ENCODE measurements around the gene NMT1. TPM values are rescaled to one million over a fixed set of nuclear protein-coding genes. Genes with fewer than 3 reads are reported as not detected.

The NMT1 gene
- total RNA-seq, 1 donor from 2014 or later, result 85.8 TPM

DNA sequence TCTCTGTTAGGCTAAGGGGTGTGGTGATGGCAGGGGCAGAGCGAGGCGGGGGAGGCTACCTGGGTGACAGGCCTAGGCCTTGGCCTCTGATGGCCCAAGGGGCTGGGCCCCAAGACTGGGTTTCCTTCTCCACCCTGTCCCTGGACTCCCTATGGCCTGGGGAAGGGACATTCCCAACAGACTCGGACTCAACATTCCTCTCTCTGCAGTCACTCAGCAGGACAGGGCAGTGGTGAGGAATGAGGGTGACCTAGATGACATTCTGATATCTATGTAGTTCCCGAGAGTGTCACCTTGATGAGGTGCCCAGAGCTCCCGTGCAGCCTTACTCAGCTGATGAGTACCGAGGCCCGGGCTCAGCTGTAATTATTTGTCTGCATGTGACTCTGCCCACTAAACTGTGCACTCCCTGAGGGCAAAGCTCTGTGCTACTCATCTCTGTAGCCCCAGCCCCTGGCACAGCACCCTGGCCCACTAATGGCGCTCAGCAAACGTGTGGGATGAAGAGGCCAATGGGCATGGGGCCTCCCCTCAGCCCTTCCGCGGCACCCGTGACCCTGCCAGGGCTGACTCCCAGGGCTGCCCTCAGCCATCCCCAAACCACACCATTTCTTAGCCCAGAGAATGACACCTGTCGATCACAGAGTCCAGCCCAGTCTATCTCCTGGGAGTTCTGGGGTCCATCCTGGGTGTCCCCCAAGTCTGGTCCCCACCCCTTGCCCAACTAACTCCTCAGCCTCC lies 69.0 kb downstream of the NMT1 start:
- Mint-ChIP-seq H3K4me3 (ENCODE audit: unreplicated experiment) (no peak overlapping the region), H3K4me1 (ENCODE audit: unreplicated experiment) (no peaks in the 10 kb centered on the region), H3K36me3 (ENCODE audit: low read depth, unreplicated experiment) (no peaks in the 10 kb centered on the region), H3K27ac (ENCODE audit: unreplicated experiment) (no peak overlapping the region), H3K27me3 (ENCODE audit: unreplicated experiment) (peaks cover 13% of the 10 kb centered on the region), H3K9me3 (ENCODE audit: unreplicated experiment) (no peaks in the 10 kb centered on the region)
- no peak for DNase-seq (ENCODE audit: low spot score)
- no peak for TF ChIP-seq CTCF (IDR thresholded peaks at IDR 0.05; ENCODE audit: unreplicated experiment)

DNA sequence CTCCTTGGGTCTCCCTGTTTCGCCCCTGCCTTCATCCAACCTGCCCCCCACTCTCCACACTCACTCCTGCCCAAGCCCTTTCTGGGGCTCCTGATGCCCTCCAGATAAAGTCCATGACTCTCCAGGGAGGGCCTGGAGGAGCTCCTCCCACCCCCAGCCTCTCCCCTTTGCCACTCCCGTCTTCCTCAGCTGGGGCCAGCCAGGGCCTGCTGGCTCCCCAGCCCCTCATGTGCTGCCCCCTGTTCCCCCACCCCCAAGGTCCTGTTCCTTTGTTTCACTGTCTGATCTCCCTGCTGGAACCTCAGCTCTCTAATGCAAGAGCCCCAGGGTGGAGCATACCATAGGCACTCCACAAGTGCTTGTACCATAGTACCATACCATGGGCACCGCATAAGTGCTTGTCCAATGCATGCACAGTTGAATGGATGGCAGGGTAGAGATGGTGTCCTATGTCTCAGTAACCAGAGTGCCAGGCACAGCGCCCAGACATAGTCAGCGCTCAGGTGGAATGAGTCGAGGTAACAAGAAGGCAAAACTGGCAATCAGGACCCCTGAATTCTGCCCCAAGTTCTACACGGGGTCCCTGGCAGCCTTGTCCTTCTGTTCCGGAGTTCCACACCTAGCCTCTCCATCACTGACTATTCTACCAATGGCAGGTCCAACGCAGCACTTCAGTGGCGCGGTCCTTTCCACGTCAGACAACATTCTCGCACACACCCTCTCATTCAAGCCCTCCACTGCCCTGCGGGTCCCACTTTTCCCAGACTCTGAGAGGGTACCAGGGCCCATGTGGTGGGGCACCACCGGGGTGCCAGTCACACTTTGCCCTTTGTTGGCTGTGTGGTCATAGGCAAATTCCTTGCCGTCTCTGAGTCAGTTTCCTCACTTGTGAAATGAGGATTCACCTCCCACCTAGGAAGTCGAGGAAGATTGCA lies 69.8 kb downstream of the NMT1 start:
- H3K9me3 Mint-ChIP-seq (ENCODE audit: unreplicated experiment), result no peaks in the 10 kb centered on the region
- DNase-seq (ENCODE audit: low spot score), result no peak
- no peak overlapping the region for H3K27ac Mint-ChIP-seq (ENCODE audit: unreplicated experiment)
- no peak for TF ChIP-seq CTCF (IDR thresholded peaks at IDR 0.05; ENCODE audit: unreplicated experiment)
- H3K36me3 Mint-ChIP-seq (ENCODE audit: low read depth, unreplicated experiment), result no peaks in the 10 kb centered on the region
- H3K4me3 Mint-ChIP-seq (ENCODE audit: unreplicated experiment), result peak overlapping the region; percentile 66
- no peaks in the 10 kb centered on the region for H3K4me1 Mint-ChIP-seq (ENCODE audit: unreplicated experiment)
- H3K27me3 Mint-ChIP-seq (ENCODE audit: unreplicated experiment), result peaks cover 14% of the 10 kb centered on the region

DNA sequence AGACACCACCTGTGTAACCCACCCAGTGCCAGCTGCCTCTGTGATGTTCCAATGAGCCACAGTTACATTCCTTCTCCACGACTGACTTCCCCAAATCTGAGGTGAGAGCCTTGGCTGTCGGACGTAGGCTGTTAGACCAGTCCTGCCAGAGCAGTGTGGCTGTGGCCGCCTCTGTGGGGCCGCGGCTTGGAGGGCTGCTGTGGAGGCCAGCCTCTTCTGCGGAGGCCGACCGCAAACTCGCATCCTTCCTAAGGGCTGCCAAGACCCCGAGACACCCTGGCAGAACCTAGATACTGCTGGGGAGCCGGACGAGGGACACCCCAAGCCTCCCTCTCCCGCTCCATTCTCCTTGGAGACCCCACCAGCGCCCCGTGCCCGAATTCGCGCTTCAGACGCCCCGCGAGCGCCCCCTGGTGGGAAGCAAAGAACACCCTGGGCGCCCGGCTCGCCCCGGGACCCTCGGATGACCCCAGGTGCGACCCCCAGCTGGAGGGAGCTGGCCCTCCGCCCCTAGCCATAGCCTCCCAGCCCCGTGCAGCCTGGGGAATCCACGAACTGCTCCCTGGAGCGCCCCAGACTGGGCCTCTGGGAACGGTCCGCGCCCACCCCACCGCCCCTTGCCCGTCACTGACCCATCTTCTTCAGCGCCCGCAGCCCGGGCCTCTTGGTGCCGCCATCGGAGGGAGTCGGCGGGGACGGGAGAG lies 70.7 kb downstream of the NMT1 start:
- no peaks in the 10 kb centered on the region for H3K4me1 Mint-ChIP-seq (ENCODE audit: unreplicated experiment)

GRCh38 chr17:45132320-45132571 lies 71.1 kb downstream of the NMT1 start, which contains the start of gene PLCD3:
Gene PLCD3 (minus strand): TSS chr17:45132515. CDS start chr17:45132410, 105 bp downstream.
- DNase-seq (ENCODE audit: low spot score), result no peak
- Mint-ChIP-seq H3K36me3 (ENCODE audit: low read depth, unreplicated experiment) (no peaks in the 10 kb centered on the region), H3K4me3 (ENCODE audit: unreplicated experiment) (peak within 1 kb of the TSS; percentile 82), H3K27ac (ENCODE audit: unreplicated experiment) (no peak within 1 kb of the TSS), H3K27me3 (ENCODE audit: unreplicated experiment) (peaks cover 14% of the 10 kb centered on the region), H3K4me1 (ENCODE audit: unreplicated experiment) (no peaks in the 10 kb centered on the region), H3K9me3 (ENCODE audit: unreplicated experiment) (no peaks in the 10 kb centered on the region)
- no peak for TF ChIP-seq CTCF (IDR thresholded peaks at IDR 0.05; ENCODE audit: unreplicated experiment)

More for the DNA sequence above, 70.7 kb downstream of the NMT1 start:
- peak; percentile 77 for DNase-seq (ENCODE audit: low spot score)
- peak overlapping the region; percentile 66 for H3K4me3 Mint-ChIP-seq (ENCODE audit: unreplicated experiment)
- no peaks in the 10 kb centered on the region for H3K36me3 Mint-ChIP-seq (ENCODE audit: low read depth, unreplicated experiment)
- no peaks in the 10 kb centered on the region for H3K9me3 Mint-ChIP-seq (ENCODE audit: unreplicated experiment)
- TF ChIP-seq CTCF (IDR thresholded peaks at IDR 0.05; ENCODE audit: unreplicated experiment), result peak; percentile 98
- H3K27ac Mint-ChIP-seq (ENCODE audit: unreplicated experiment), result no peak overlapping the region
- peaks cover 14% of the 10 kb centered on the region for H3K27me3 Mint-ChIP-seq (ENCODE audit: unreplicated experiment)

Data from endothelial cell (in vitro differentiated cells).